GM12878 (cell line): ENCODE results near the gene TPD52L3. TPM values are rescaled to one million over a fixed set of nuclear protein-coding genes. Genes with fewer than 3 reads are reported as not detected.

Experiments used
- ATAC-seq: fragments of 200-7000 bp; cut with Tn5 transposase; 3 replicates; pipeline ENCODE4 v1.9.1; 2020; ENCODE audit warnings: mild to moderate bottlenecking, moderate library complexity
- BruUV-seq: library from RNA; stranded (reverse); fragments of 400-500 nt; replicated peaks from 2 replicates; lab custom pipeline; 2021; lab: Mats Ljungman, UMichigan
- CTCF ChIA-PET: fragments of 300-600 bp; sonication (Branson Sonifier 250); formaldehyde crosslinking; extraction: SDS; loops from one replicate; lab custom pipeline; 2021; ENCODE audit warnings: inconsistent platforms; lab: Yijun Ruan, JAX
- POLR2A ChIA-PET: fragments of 350-600 bp; formaldehyde crosslinking; extraction: SDS; loops from one replicate; lab custom pipeline; 2021; ENCODE audit warnings: inconsistent platforms; lab: Charles Lee
- RAD21 ChIA-PET: fragments of 300-600 bp; sonication (Branson Sonifier 250); formaldehyde crosslinking; loops from one replicate; lab custom pipeline; 2023; ENCODE audit warnings: antibody characterized with exemption; ENCODE audit not compliant: unreplicated experiment; lab: Charles Lee
- SMC1A ChIA-PET: fragments of 300-600 bp; sonication (Branson Sonifier 250); formaldehyde crosslinking; loops from one replicate; lab custom pipeline; 2023; ENCODE audit not compliant: unreplicated experiment, uncharacterized antibody; lab: Charles Lee
- DNase-seq: peaks from one replicate; pipeline ENCODE4 v3.0.0-alpha.2; 2011; ENCODE audit warnings: low read depth, low spot score
- FAIRE-seq: peaks from 3 replicates; lab custom pipeline; 2011; peaks lifted over from hg19 to GRCh38; lab: Jason Lieb, UNC
- H2AFZ ChIP-seq: 2 replicates; pipeline ENCODE4 v1.6.0; 2011; ENCODE audit warnings: low read depth, low read length, control low read depth; ENCODE audit not compliant: control insufficient read depth
- H3K27ac ChIP-seq: 2 replicates; pipeline ENCODE4 v1.5.1; 2011; ENCODE audit warnings: control low read depth; ENCODE audit not compliant: control insufficient read depth, insufficient read depth
- H3K27me3 ChIP-seq, 2 experiments: replicated peaks in 1 of 2; 2 replicates each; pipeline versions ENCODE4 v1.6.0 to v1.6.1; 2011; ENCODE audit warnings: low read length in 1 of 2; ENCODE audit not compliant: control insufficient read depth in 2 of 2, insufficient read depth in 2 of 2
- H3K36me3 ChIP-seq, 2 experiments: 2 replicates each; pipeline ENCODE4 v1.5.1; 2011; ENCODE audit warnings: low read length in 1 of 2; ENCODE audit not compliant: control insufficient read depth in 2 of 2, insufficient read depth in 2 of 2
- H3K4me1 ChIP-seq: 2 replicates; pipeline ENCODE4 v1.6.1; 2011; ENCODE audit warnings: mild to moderate bottlenecking, low read length, moderate library complexity, mixed read lengths; ENCODE audit not compliant: control insufficient read depth, insufficient read depth
- H3K4me2 ChIP-seq: 2 replicates; pipeline ENCODE4 v1.6.0; 2011; ENCODE audit warnings: control low read depth; ENCODE audit not compliant: control insufficient read depth, insufficient read depth
- H3K4me3 ChIP-seq: fragments of 200-600 bp; sonication (generic); 2 replicates; pipeline ENCODE4 v1.5.1; 2016
- H3K79me2 ChIP-seq: 2 replicates; pipeline ENCODE4 v1.6.0; 2011; ENCODE audit warnings: low read length; ENCODE audit not compliant: control insufficient read depth, insufficient read depth
- H3K9ac ChIP-seq: 2 replicates; pipeline ENCODE4 v1.8.0; 2011; ENCODE audit warnings: low read length, control low read depth, mixed read lengths; ENCODE audit not compliant: control insufficient read depth, insufficient read depth
- H3K9me3 ChIP-seq: replicated peaks from 3 replicates; pipeline ENCODE4 v1.5.1; 2011; ENCODE audit warnings: mild to moderate bottlenecking, low read length; ENCODE audit not compliant: control insufficient read depth, insufficient read depth
- H4K20me1 ChIP-seq: 2 replicates; pipeline ENCODE4 v1.6.0; 2011; ENCODE audit not compliant: control insufficient read depth, insufficient read depth
- NFYA ChIP-seq: IDR thresholded peaks from 2 replicates; pipeline ENCODE4 v1.6.1; 2011; ENCODE audit warnings: low read depth, mild to moderate bottlenecking, low read length, improper control_type of control experiment, borderline replicate concordance
- RUNX3 ChIP-seq: IDR thresholded peaks from 2 replicates; pipeline ENCODE4 v1.6.1; 2012; ENCODE audit warnings: low read length, inconsistent platforms
- WGBS: methylation state at CpG from one replicate; pipeline ENCODE4 v1.1.6; 2016; ENCODE audit warnings: low lambda C conversion rate; ENCODE audit not compliant: insufficient replicate concordance, insufficient coverage; ENCODE audit errors: missing lambda C conversion rate; 5-methylcytosine and 5-hydroxymethylcytosine counted together
- in situ Hi-C: fragments of 300-500 bp; cut with MboI; formaldehyde crosslinking; loops from 9 replicates; pipeline ENCODE4 v1.14.3; 2018; ENCODE audit warnings: mixed read lengths
- intact Hi-C: fragments of 100-400 bp; cut with micrococcal nuclease; formaldehyde crosslinking; loops from one replicate; pipeline ENCODE4 v1.14.2; 2022; ENCODE audit not compliant: unreplicated experiment
- polyA plus RNA-seq, 11 experiments: library from polyadenylated mRNA; depleted of rRNA in 4 of 11; unstranded in 6 of 11; stranded (reverse) in 5 of 11; fragments of >200 nt; fragmentation: Nextera tagmentation in 4 of 11; fragmentation: Illumina TruSeq in 1 of 11; extraction: Ambion mirVana in 4 of 11; extraction: Trizol in 1 of 11; gene quantifications; 1 replicate in 1 of 11; 2 replicates in 10 of 11; pipeline versions ENCODE4 v1.2.1 to v1.2.3, GENCODE V29; 2011 to 2016; ENCODE audit warnings: inconsistent platforms in 2 of 11, missing spikeins in 2 of 11, low read depth in 1 of 11
- total RNA-seq, 4 experiments: library from RNA; depleted of rRNA in 3 of 4; stranded (reverse); fragments of >200 nt in 3 of 4; fragmentation: Illumina TruSeq in 1 of 4; extraction: Trizol in 1 of 4; gene quantifications; 2 replicates each; pipeline versions ENCODE4 v1.2.1 to v1.2.3, GENCODE V29; 2013 to 2021
- TF ChIP-seq, protein P1 (sequence below): fragments of 450-650 bp; IDR thresholded peaks from 2 replicates; pipeline ENCODE4 v1.6.1; 2017; ENCODE audit warnings: mild to moderate bottlenecking, low read depth, inconsistent platforms; ENCODE audit not compliant: poor library complexity, severe bottlenecking

The TPD52L3 gene
- total and polyA plus RNA-seq, 10 of the 15 experiments (the other 5 are each of a cell fraction or from before 2014, with no cell fraction given) = not detected

DNA sequence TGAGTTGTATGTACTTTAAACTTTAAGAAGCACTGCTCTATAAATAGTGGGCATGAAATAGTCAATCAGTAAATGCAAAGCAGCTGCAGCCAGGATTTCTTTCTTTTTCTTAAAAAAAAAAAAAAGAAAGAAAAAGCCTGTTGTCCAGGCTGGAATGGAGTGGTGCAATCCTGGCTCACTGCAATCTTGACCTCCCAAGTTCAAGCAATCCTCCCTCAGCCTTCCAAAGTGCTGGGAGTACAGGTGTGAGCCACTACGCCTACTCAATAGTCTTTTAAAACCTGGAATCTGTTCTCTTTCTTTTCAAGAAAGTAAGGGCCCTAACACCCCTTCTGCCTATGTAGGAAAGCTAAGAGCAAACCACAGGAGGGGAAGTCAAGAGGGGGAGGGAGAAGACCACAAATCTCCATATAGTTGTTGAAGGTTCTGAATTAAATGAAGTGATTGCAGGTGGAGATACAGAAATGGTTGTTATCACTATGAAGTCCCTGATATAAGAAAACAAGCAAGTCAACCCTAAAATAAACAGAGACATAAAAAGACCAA lies 20.6 kb upstream of the TPD52L3 start:
- in situ Hi-C loops (loop anchor here (5.0 to 25.0 kb wide), 2 partner anchors 260 to 420 kb away; partner anchors contain the start of gene MLANA), intact Hi-C loops (loop anchor here (5.0 kb wide), 1 partner anchor 110 kb away; no protein-coding TSS in a partner anchor)
- Histone ChIP-seq H3K27me3 (no peaks in the 10 kb centered on the region), H2AFZ (peak overlapping the region; percentile 38; the same call in 1 of the 2 replicates), H3K9me3 (no peaks in the 10 kb centered on the region), H3K4me1 (peaks cover 3% of the 10 kb centered on the region; the same call in 1 of the 2 replicates), H3K79me2 (no peaks in the 10 kb centered on the region), H3K9ac (no peak overlapping the region), H3K4me3 (no peak overlapping the region), H3K36me3 (no peaks in the 10 kb centered on the region), H3K27ac (no peak overlapping the region), H4K20me1 (no peaks in the 10 kb centered on the region), H3K4me2 (no peak overlapping the region)
- ChIA-PET RAD21 (interaction anchor here (0.6 to 4.3 kb wide), 3 partner anchors 254 to 420 kb away, joined by 3 to 91 read pairs (median 29); no protein-coding TSS in a partner anchor), POLR2A (no interaction called here), SMC1A (interaction anchor here (0.6 to 5.7 kb wide), 4 partner anchors 239 to 1233 kb away, joined by 3 to 62 read pairs (median 20); no protein-coding TSS in a partner anchor), CTCF (interaction anchor here (0.7 to 7.7 kb wide), 7 partner anchors 18 to 425 kb away, joined by 3 to 142 read pairs (median 6); no protein-coding TSS in a partner anchor)
- WGBS = 32% methylated on average over 1 of the region's 1 CpG
- DNase-seq (no peak), ATAC-seq (no peak), FAIRE-seq (no peak)
- no TSS peak for BruUV-seq
- TF ChIP-seq NFYA (no peak), RUNX3 (peak; percentile 77)
- TF ChIP-seq, protein P1, sequence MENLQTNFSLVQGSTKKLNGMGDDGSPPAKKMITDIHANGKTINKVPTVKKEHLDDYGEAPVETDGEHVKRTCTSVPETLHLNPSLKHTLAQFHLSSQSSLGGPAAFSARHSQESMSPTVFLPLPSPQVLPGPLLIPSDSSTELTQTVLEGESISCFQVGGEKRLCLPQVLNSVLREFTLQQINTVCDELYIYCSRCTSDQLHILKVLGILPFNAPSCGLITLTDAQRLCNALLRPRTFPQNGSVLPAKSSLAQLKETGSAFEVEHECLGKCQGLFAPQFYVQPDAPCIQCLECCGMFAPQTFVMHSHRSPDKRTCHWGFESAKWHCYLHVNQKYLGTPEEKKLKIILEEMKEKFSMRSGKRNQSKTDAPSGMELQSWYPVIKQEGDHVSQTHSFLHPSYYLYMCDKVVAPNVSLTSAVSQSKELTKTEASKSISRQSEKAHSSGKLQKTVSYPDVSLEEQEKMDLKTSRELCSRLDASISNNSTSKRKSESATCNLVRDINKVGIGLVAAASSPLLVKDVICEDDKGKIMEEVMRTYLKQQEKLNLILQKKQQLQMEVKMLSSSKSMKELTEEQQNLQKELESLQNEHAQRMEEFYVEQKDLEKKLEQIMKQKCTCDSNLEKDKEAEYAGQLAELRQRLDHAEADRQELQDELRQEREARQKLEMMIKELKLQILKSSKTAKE = no peak
